ENCODE measurements around the gene RANBP3L.

DNA sequence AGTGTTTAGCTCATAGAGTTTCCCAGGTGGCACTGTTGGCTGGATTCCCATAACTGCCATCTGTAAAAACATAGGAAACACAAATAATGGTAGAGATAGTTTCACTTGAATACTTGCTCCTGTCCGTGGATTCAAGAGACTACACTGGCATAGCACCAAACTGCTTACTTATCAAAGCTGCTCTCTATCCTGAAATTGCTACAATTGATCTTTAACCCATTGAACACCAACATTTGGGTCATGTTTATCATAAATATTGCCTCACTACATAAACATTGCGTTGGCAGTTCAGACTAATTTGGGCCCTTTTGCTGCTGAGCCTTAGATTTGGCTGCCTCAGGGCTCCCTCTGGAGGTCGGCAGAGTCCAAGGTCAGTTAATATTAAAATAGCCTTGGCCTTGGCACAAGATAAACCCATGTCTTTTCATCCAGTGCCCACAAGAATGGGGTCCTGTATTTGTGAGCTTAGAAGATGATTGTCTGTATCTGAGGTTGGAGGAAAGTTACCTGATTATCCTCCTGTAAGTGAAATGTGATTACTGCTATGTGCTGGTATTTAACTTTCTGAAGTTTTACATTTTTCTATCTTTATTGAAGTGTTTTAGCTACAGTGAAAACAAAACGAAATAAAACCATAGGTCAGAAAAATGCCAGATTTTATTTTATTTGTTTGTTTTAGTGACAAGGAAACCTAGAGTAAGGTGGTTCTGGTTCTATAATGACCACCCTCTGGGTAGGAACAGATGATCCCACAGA, 4.0 kb upstream of the RANBP3L start:
- TF ChIP-seq POLR2A (IDR thresholded peaks at IDR 0.05; ENCODE audit: low read length) = no peak
- TF ChIP-seq GATA1 (IDR thresholded peaks at IDR 0.05; ENCODE audit: low read depth, low read length) = no peak

All from erythroblast (primary cell).